CD14-positive monocyte (primary cell): Measurements from ENCODE around the gene NELFA. TPM values are rescaled to one million over a fixed set of nuclear protein-coding genes. Genes with fewer than 3 reads are reported as not detected.

Experiments
- DNase-seq, 3 donors: peaks; one replicate each; pipeline ENCODE4 v3.0.0-alpha.2; 2011 to 2022
- H2AFZ ChIP-seq: 2 replicates; pipeline ENCODE4 v1.6.0; 2012; ENCODE audit warnings: mild to moderate bottlenecking, low read depth, low read length, inconsistent platforms; ENCODE audit not compliant: insufficient read depth, poor library complexity, severe bottlenecking
- H3K27ac ChIP-seq, 2 donors: 1 replicate in 1 of 2; 2 replicates in 1 of 2; pipeline ENCODE4 v1.5.1; 2012 to 2013; ENCODE audit warnings: low read length in 2 of 2, control low read depth in 1 of 2, inconsistent platforms in 1 of 2, low read depth in 1 of 2, mild to moderate bottlenecking in 1 of 2
- H3K27me3 ChIP-seq, 2 donors: one replicate each; pipeline versions ENCODE4 v1.6.0 to v1.6.1; 2011 to 2013; ENCODE audit warnings: low read length in 2 of 2; ENCODE audit not compliant: control insufficient read depth in 2 of 2, insufficient read depth in 2 of 2
- H3K36me3 ChIP-seq, 2 donors: replicated peaks in 1 of 2; 1 replicate in 1 of 2; 2 replicates in 1 of 2; pipeline versions ENCODE4 v1.5.1 to v1.6.1; 2012 to 2013; ENCODE audit warnings: low read length in 2 of 2, control low read depth in 1 of 2, inconsistent platforms in 1 of 2, mild to moderate bottlenecking in 1 of 2; ENCODE audit not compliant: insufficient read depth in 2 of 2, control insufficient read depth in 1 of 2
- H3K4me1 ChIP-seq, 2 donors: 1 replicate in 1 of 2; 2 replicates in 1 of 2; pipeline versions ENCODE4 v1.5.1 to v1.6.1; 2012 to 2013; ENCODE audit warnings: low read length in 2 of 2, control low read depth in 1 of 2, inconsistent platforms in 1 of 2, mild to moderate bottlenecking in 1 of 2, moderate library complexity in 1 of 2; ENCODE audit not compliant: insufficient read depth in 2 of 2, control insufficient read depth in 1 of 2
- H3K4me2 ChIP-seq: replicated peaks from 2 replicates; pipeline ENCODE3; 2012; ENCODE audit warnings: low read length, moderate library complexity, mild to moderate bottlenecking; ENCODE audit not compliant: poor library complexity, severe bottlenecking; ENCODE audit errors: extremely low read depth
- H3K4me3 ChIP-seq, 3 experiments: fragments of 200-600 bp in 1 of 3; sonication (generic) in 1 of 3; replicated peaks in 1 of 3; 1 replicate in 2 of 3; 2 replicates in 1 of 3; pipeline ENCODE4 v1.5.1; 2011 to 2013; ENCODE audit warnings: low read length in 3 of 3, mild to moderate bottlenecking in 3 of 3, control low read depth in 2 of 3, low read depth in 2 of 3, inconsistent platforms in 1 of 3, moderate library complexity in 1 of 3
- H3K79me2 ChIP-seq: 2 replicates; pipeline ENCODE4 v1.6.0; 2012; ENCODE audit warnings: mild to moderate bottlenecking, control low read depth, inconsistent platforms, low read length, moderate library complexity; ENCODE audit not compliant: insufficient read depth
- H3K9ac ChIP-seq: 2 replicates; pipeline ENCODE4 v1.6.0; 2017; ENCODE audit warnings: low read length, mild to moderate bottlenecking; ENCODE audit not compliant: insufficient read depth, poor library complexity, severe bottlenecking
- H3K9me3 ChIP-seq, 2 donors: replicated peaks in 1 of 2; 1 replicate in 1 of 2; 2 replicates in 1 of 2; pipeline versions ENCODE4 v1.5.1 to v1.6.1; 2012 to 2013; ENCODE audit warnings: low read length in 2 of 2, control low read depth in 1 of 2; ENCODE audit not compliant: control insufficient read depth in 1 of 2, insufficient read depth in 1 of 2
- H4K20me1 ChIP-seq: 2 replicates; pipeline ENCODE4 v1.6.0; 2012; ENCODE audit warnings: mild to moderate bottlenecking, low read length, control low read depth, moderate library complexity; ENCODE audit not compliant: insufficient read depth
- H3K27ac Mint-ChIP-seq, 7 donors: one replicate each; pipeline ENCODE4 v1.8.0; 2020; ENCODE audit warnings: mild to moderate bottlenecking in 7 of 7, mixed read lengths in 7 of 7, moderate library complexity in 6 of 7, inconsistent platforms in 2 of 7
- H3K27me3 Mint-ChIP-seq, 3 donors: one replicate each; pipeline ENCODE4 v1.8.0; 2021 to 2022; ENCODE audit warnings: low read depth in 3 of 3, mild to moderate bottlenecking in 3 of 3, mixed read lengths in 3 of 3, moderate library complexity in 3 of 3, inconsistent platforms in 1 of 3
- H3K36me3 Mint-ChIP-seq, 2 donors: one replicate each; pipeline ENCODE4 v1.8.0; 2020; ENCODE audit warnings: mixed read lengths in 2 of 2, inconsistent platforms in 1 of 2, mild to moderate bottlenecking in 1 of 2
- H3K4me1 Mint-ChIP-seq: one replicate; pipeline ENCODE4 v1.8.0; 2020; ENCODE audit warnings: mild to moderate bottlenecking, mixed read lengths
- H3K4me3 Mint-ChIP-seq, 2 donors: one replicate each; pipeline ENCODE4 v1.8.0; 2020; ENCODE audit warnings: mild to moderate bottlenecking in 2 of 2, mixed read lengths in 2 of 2, moderate library complexity in 1 of 2
- H3K9me3 Mint-ChIP-seq, 7 donors: one replicate each; pipeline ENCODE4 v1.8.0; 2020 to 2022; ENCODE audit warnings: mixed read lengths in 7 of 7, mild to moderate bottlenecking in 6 of 7, moderate library complexity in 6 of 7, inconsistent platforms in 2 of 7
- CTCF ChIP-seq: fragments of 200-600 bp; IDR thresholded peaks from one replicate; pipeline ENCODE4 v1.8.0; 2022; ENCODE audit warnings: antibody characterized with exemption, mild to moderate bottlenecking
- whole genome bisulfite sequencing: methylation state at CpG from one replicate; pipeline ENCODE4 v1.1.5; 2013; ENCODE audit warnings: missing lambda C conversion rate; ENCODE audit not compliant: insufficient coverage; 5-methylcytosine and 5-hydroxymethylcytosine counted together
- intact Hi-C, 2 donors: fragments of 100-400 bp; cut with micrococcal nuclease; formaldehyde crosslinking; loops; one replicate each; pipeline versions ENCODE4 v1.15.0 to v1.15.1; 2023
- polyA plus RNA-seq, 3 donors: library from polyadenylated mRNA; depleted of rRNA in 1 of 3; unstranded in 2 of 3; stranded (reverse) in 1 of 3; fragments of 300-500 nt in 2 of 3; fragments of >200 nt in 1 of 3; fragmentation: Illumina TruSeq in 2 of 3; gene quantifications; 1 replicate in 2 of 3; 2 replicates in 1 of 3; pipeline ENCODE4 v1.2.3, GENCODE V29; 2012 to 2021

The NELFA gene
- polyA plus RNA-seq, 3 donors = 10.0 to 22.1 (median 10.5) TPM

- H3K27me3 ChIP-seq = no peaks in the 10 kb centered on the region
Measured at GRCh38 chr4:1979477-1980196, 29.1 kb downstream of the NELFA start.

More at GRCh38 chr4:1979477-1980196, 29.1 kb downstream of the NELFA start:
- no peak overlapping the region for H3K4me3 Mint-ChIP-seq
- no peak overlapping the region for H2AFZ ChIP-seq
- 90% methylated on average over 16 of the region's 22 CpGs for WGBS
- H3K4me1 ChIP-seq = no peaks in the 10 kb centered on the region
- H3K4me1 Mint-ChIP-seq = no peaks in the 10 kb centered on the region
- peaks cover 0 to 3% (median 0%) of the 10 kb centered on the region in 7 donors for H3K9me3 Mint-ChIP-seq
- no peak for DNase-seq
- no peak overlapping the region for H3K27ac ChIP-seq
- intact Hi-C loops = no loop called here
- peaks cover 85 to 98% of the 10 kb centered on the region in 2 donors for H3K36me3 Mint-ChIP-seq
- no peak overlapping the region for H3K9ac ChIP-seq
- no peak overlapping the region for H3K4me3 ChIP-seq
- peak overlapping the region in 4 of 7 donors; percentile 23 to 57 (median 27) for H3K27ac Mint-ChIP-seq
- no peaks in the 10 kb centered on the region for H4K20me1 ChIP-seq
- peaks cover 85 to 100% of the 10 kb centered on the region in 2 donors for H3K36me3 ChIP-seq
- no peak for TF ChIP-seq CTCF
- H3K9me3 ChIP-seq = no peaks in the 10 kb centered on the region
- H3K4me2 ChIP-seq = no peak overlapping the region
- no peaks in the 10 kb centered on the region for H3K79me2 ChIP-seq
- no peaks in the 10 kb centered on the region for H3K27me3 Mint-ChIP-seq
